Suprapubic skin (tissue), 4 donors: ENCODE data around the gene FAM24A. TPM values are rescaled to one million over a fixed set of nuclear protein-coding genes. Genes with fewer than 3 reads are reported as not detected.

Experiments used
- DNase-seq, 2 donors: peaks; one replicate each; pipeline ENCODE4 v3.0.0-alpha.2; 2019; ENCODE audit warnings: low spot score in 2 of 2
- H3K27ac ChIP-seq: fragments of 200-600 bp; sonication (generic); one replicate; pipeline ENCODE4 v1.5.1; 2019
- H3K27me3 ChIP-seq: fragments of 200-600 bp; sonication (generic); one replicate; pipeline ENCODE4 v1.5.1; 2019
- H3K36me3 ChIP-seq: fragments of 200-600 bp; sonication (generic); one replicate; pipeline ENCODE4 v1.5.1; 2019
- H3K4me1 ChIP-seq: fragments of 200-600 bp; sonication (generic); one replicate; pipeline ENCODE4 v1.5.1; 2019
- H3K4me3 ChIP-seq: fragments of 200-600 bp; sonication (generic); one replicate; pipeline ENCODE4 v1.5.1; 2019; ENCODE audit warnings: mild to moderate bottlenecking
- H3K9me3 ChIP-seq: fragments of 200-600 bp; sonication (generic); one replicate; pipeline ENCODE4 v1.5.1; 2019
- EP300 ChIP-seq: sonication (generic); formaldehyde crosslinking; IDR thresholded peaks from one replicate; pipeline ENCODE4 v1.6.1; 2017; ENCODE audit warnings: antibody characterized with exemption
- POLR2A ChIP-seq, 2 donors: fragments of 450-650 bp; IDR thresholded peaks; one replicate each; pipeline ENCODE4 v1.6.1; 2017; ENCODE audit warnings: antibody characterized with exemption in 2 of 2, mild to moderate bottlenecking in 2 of 2, moderate library complexity in 2 of 2
- POLR2AphosphoS5 ChIP-seq, 3 donors: sonication (generic); formaldehyde crosslinking; IDR thresholded peaks; one replicate each; pipeline ENCODE4 v1.6.1; 2017; ENCODE audit warnings: antibody characterized with exemption in 3 of 3
- WGBS: methylation state at CpG from one replicate; pipeline ENCODE4 v1.1.5; 2018; 5-methylcytosine and 5-hydroxymethylcytosine counted together
- total RNA-seq, 4 donors: library from RNA; depleted of rRNA; stranded (reverse); fragments of >200 nt; gene quantifications; one replicate each; pipeline ENCODE4 v1.1.0, GENCODE V29; 2016
- TF ChIP-seq, protein P1 (sequence below), 2 donors: fragments of 200-600 bp in 1 of 2; fragments of 450-650 bp in 1 of 2; sonication (generic) in 1 of 2; IDR thresholded peaks; one replicate each; pipeline ENCODE4 v1.5.1; 2016 to 2019; ENCODE audit warnings: antibody characterized with exemption in 2 of 2, mild to moderate bottlenecking in 1 of 2, moderate library complexity in 1 of 2

Gene FAM24A
- total RNA-seq, 4 donors from 2014 or later, result not detected

GRCh38 chr10:122911889-122912484 is 1.6 kb downstream of the FAM24A start:
- TF ChIP-seq POLR2A (IDR thresholded peaks at IDR 0.05) (no peak), EP300 (no peak), POLR2AphosphoS5 (IDR thresholded peaks at IDR 0.05) (no peak)
- TF ChIP-seq, protein P1, sequence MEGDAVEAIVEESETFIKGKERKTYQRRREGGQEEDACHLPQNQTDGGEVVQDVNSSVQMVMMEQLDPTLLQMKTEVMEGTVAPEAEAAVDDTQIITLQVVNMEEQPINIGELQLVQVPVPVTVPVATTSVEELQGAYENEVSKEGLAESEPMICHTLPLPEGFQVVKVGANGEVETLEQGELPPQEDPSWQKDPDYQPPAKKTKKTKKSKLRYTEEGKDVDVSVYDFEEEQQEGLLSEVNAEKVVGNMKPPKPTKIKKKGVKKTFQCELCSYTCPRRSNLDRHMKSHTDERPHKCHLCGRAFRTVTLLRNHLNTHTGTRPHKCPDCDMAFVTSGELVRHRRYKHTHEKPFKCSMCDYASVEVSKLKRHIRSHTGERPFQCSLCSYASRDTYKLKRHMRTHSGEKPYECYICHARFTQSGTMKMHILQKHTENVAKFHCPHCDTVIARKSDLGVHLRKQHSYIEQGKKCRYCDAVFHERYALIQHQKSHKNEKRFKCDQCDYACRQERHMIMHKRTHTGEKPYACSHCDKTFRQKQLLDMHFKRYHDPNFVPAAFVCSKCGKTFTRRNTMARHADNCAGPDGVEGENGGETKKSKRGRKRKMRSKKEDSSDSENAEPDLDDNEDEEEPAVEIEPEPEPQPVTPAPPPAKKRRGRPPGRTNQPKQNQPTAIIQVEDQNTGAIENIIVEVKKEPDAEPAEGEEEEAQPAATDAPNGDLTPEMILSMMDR (IDR thresholded peaks at IDR 0.05), result no peak
- Histone ChIP-seq H3K36me3 (no peaks in the 10 kb centered on the region), H3K4me1 (no peaks in the 10 kb centered on the region), H3K9me3 (no peaks in the 10 kb centered on the region), H3K4me3 (no peak overlapping the region), H3K27ac (no peak overlapping the region), H3K27me3 (no peaks in the 10 kb centered on the region)
- DNase-seq, result no peak
- WGBS, result 23% methylated on average over 5 of the region's 5 CpGs

DNA sequence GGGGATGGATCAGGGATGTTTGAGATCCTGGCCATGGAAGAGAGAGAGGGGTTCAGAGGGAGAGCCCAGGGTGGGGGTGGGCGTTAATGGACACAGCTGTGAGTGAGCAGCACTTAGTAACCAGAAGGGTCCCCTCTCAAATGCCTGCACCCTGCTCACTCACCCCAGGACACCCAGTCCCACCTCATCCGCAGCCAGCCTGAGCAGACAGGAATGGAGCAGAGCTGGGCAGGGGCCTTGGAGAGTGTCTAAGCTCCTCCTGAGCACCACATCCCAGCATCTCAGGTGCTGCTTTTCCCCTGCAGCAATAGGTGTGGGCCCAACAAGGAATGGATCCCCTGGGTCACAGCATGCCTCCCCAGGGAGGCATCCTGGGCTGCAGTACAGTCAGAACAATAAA is 5.3 kb downstream of the FAM24A start:
- H3K36me3 ChIP-seq, result no peaks in the 10 kb centered on the region
- no peak for DNase-seq
- H3K9me3 ChIP-seq, result no peaks in the 10 kb centered on the region
- no peak overlapping the region for H3K27ac ChIP-seq
- no peaks in the 10 kb centered on the region for H3K27me3 ChIP-seq
- WGBS, result no CpG with 5 or more reads among the region's 2 CpGs
- H3K4me3 ChIP-seq, result no peak overlapping the region
- H3K4me1 ChIP-seq, result no peaks in the 10 kb centered on the region
- TF ChIP-seq EP300 (no peak), POLR2A (IDR thresholded peaks at IDR 0.05) (no peak), POLR2AphosphoS5 (IDR thresholded peaks at IDR 0.05) (no peak)
- TF ChIP-seq, protein P1 (IDR thresholded peaks at IDR 0.05), result no peak

DNA sequence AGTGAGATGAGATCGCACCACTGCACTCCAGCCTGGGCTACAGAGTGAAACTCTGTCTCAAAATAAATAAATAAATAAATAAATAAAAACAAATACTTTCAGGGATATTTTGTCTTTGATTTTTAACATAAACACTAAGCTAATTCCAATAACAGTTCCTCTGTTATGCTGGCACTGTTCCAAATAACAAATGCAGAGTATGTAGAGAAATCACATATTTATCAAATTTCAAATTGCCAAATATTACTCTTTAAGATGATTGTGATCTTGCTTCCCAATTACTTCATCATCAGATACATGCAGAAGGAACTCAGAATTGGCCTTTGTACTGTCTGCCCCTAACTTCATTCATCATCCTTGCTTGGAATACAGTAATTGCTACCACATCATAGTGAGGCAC is 19.7 kb downstream of the FAM24A start:
- WGBS, result 96% methylated on average over 1 of the region's 1 CpG

GRCh38 chr10:122931088-122931906 is 20.9 kb downstream of the FAM24A start:
- 75% methylated on average over 6 of the region's 6 CpGs for WGBS
- no peak for TF ChIP-seq POLR2AphosphoS5 (IDR thresholded peaks at IDR 0.05)
- TF ChIP-seq, protein P1 (IDR thresholded peaks at IDR 0.05), result no peak
- TF ChIP-seq POLR2A (IDR thresholded peaks at IDR 0.05), result no peak
- TF ChIP-seq EP300, result no peak

More for the DNA sequence above, 19.7 kb downstream of the FAM24A start:
- Histone ChIP-seq H3K36me3 (peaks cover 3% of the 10 kb centered on the region), H3K9me3 (no peaks in the 10 kb centered on the region), H3K4me1 (no peaks in the 10 kb centered on the region), H3K27ac (no peak overlapping the region), H3K27me3 (no peaks in the 10 kb centered on the region), H3K4me3 (no peak overlapping the region)
- DNase-seq, result no peak
- TF ChIP-seq, protein P1 (IDR thresholded peaks at IDR 0.05), result no peak
- TF ChIP-seq POLR2A (IDR thresholded peaks at IDR 0.05), result no peak
- no peak for TF ChIP-seq POLR2AphosphoS5 (IDR thresholded peaks at IDR 0.05)
- no peak for TF ChIP-seq EP300

DNA sequence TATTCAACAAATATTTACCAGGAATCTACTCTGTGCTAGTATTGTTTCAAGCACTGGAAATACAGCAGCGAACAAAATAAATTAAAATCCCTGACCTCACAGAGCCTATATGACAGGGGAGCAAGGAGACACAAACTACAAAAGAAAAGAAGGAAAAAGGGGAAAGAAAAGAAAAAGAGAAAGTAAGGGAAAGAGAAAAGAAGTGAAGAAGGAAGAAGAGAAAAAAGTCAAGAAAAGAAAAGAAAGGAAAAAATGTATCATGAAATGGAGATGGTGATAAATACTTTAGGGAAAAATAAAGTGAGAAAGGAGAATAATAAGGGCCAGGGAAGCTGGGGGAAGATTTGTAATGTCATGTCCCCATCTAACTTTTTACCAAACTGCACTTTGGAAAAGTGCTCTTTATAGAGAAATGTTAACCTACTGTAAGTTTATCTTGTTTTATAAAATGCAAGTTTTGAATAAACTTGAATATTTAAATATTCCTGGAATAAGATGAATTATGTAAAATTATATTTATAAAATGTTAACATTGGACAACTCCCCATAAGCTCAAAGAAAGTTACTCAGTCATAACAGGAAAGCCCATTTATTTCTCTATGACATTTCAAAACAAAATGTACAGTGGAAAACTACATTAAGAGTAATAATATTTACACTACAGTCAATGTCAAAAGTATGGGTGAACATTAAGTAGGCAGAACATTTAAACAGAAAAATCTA is 28.9 kb downstream of the FAM24A start:
- no peaks in the 10 kb centered on the region for H3K4me1 ChIP-seq
- no peak overlapping the region for H3K4me3 ChIP-seq
- H3K9me3 ChIP-seq, result no peaks in the 10 kb centered on the region
- TF ChIP-seq, protein P1 (IDR thresholded peaks at IDR 0.05), result no peak
- no peak for TF ChIP-seq POLR2A (IDR thresholded peaks at IDR 0.05)
- no peak for TF ChIP-seq EP300
- no peak for TF ChIP-seq POLR2AphosphoS5 (IDR thresholded peaks at IDR 0.05)
- 97% methylated on average over 1 of the region's 1 CpG for WGBS
- H3K36me3 ChIP-seq, result peaks cover 32% of the 10 kb centered on the region
- DNase-seq, result no peak
- H3K27ac ChIP-seq, result no peak overlapping the region
- H3K27me3 ChIP-seq, result no peaks in the 10 kb centered on the region

More at GRCh38 chr10:122931088-122931906, 20.9 kb downstream of the FAM24A start:
- Histone ChIP-seq H3K36me3 (peaks cover 3% of the 10 kb centered on the region), H3K27me3 (no peaks in the 10 kb centered on the region), H3K4me3 (no peak overlapping the region), H3K4me1 (no peaks in the 10 kb centered on the region), H3K9me3 (no peaks in the 10 kb centered on the region), H3K27ac (no peak overlapping the region)
- no peak for DNase-seq
